Activated T-helper 17 cell treated with anti-CD3 and anti-CD28 coated beads, Interleukin-2, amount 50 U/mL, for 72 hours (primary cell): Measurements from ENCODE around the gene TMEM26. TPM values are rescaled to one million over a fixed set of nuclear protein-coding genes. Genes with fewer than 3 reads are reported as not detected.

Experiments
- ATAC-seq: fragments of 150-1000 bp; cut with Tn5 transposase; replicated peaks from 2 replicates; pipeline ENCODE4 v1.10.0; 2021; ENCODE audit warnings: mild to moderate bottlenecking, moderate library complexity
- H3K27ac Mint-ChIP-seq: one replicate; pipeline ENCODE4 v1.8.0; 2022; ENCODE audit warnings: mixed read lengths
- H3K27me3 Mint-ChIP-seq: one replicate; pipeline ENCODE4 v1.8.0; 2022; ENCODE audit warnings: mixed read lengths
- H3K36me3 Mint-ChIP-seq: one replicate; pipeline ENCODE4 v1.8.0; 2022; ENCODE audit warnings: low read depth, mild to moderate bottlenecking, mixed read lengths
- H3K4me1 Mint-ChIP-seq: one replicate; pipeline ENCODE4 v1.8.0; 2022; ENCODE audit warnings: mixed read lengths
- H3K4me3 Mint-ChIP-seq: one replicate; pipeline ENCODE4 v1.8.0; 2022; ENCODE audit warnings: mild to moderate bottlenecking, mixed read lengths
- H3K9me3 Mint-ChIP-seq: one replicate; pipeline ENCODE4 v1.8.0; 2022; ENCODE audit warnings: mixed read lengths
- total RNA-seq, 2 donors: library from RNA; stranded (reverse); gene quantifications; one replicate each; pipeline ENCODE4 v1.2.3, GENCODE V29; 2022

Gene TMEM26
- total RNA-seq, 2 donors from 2014 or later = not detected

- no peak for ATAC-seq
- Mint-ChIP-seq H3K9me3 (no peaks in the 10 kb centered on the region), H3K36me3 (no peaks in the 10 kb centered on the region), H3K27me3 (no peaks in the 10 kb centered on the region), H3K27ac (no peak overlapping the region), H3K4me1 (no peaks in the 10 kb centered on the region), H3K4me3 (no peak overlapping the region)
These were observed 14.0 kb downstream of the TMEM26 start for GRCh38 chr10:61439058-61439609.

- Mint-ChIP-seq H3K4me3 (no peak overlapping the region), H3K36me3 (no peaks in the 10 kb centered on the region)
These were observed 14.8 kb downstream of the TMEM26 start for GRCh38 chr10:61438141-61438988.

GRCh38 chr10:61423178-61423577, 30.0 kb downstream of the TMEM26 start:
- Mint-ChIP-seq H3K27me3 (no peaks in the 10 kb centered on the region), H3K27ac (no peak overlapping the region), H3K4me1 (no peaks in the 10 kb centered on the region), H3K9me3 (peaks cover 8% of the 10 kb centered on the region), H3K36me3 (no peaks in the 10 kb centered on the region), H3K4me3 (no peak overlapping the region)
- ATAC-seq = no peak

More at GRCh38 chr10:61438141-61438988, 14.8 kb downstream of the TMEM26 start:
- Mint-ChIP-seq H3K27me3 (no peaks in the 10 kb centered on the region), H3K4me1 (no peaks in the 10 kb centered on the region), H3K9me3 (no peaks in the 10 kb centered on the region), H3K27ac (no peak overlapping the region)
- ATAC-seq = no peak

GRCh38 chr10:61417661-61418060, 35.5 kb downstream of the TMEM26 start:
- ATAC-seq = no peak
- Mint-ChIP-seq H3K9me3 (peaks cover 8% of the 10 kb centered on the region), H3K36me3 (no peaks in the 10 kb centered on the region), H3K4me3 (no peak overlapping the region), H3K27ac (no peak overlapping the region), H3K27me3 (peaks cover 3% of the 10 kb centered on the region), H3K4me1 (no peaks in the 10 kb centered on the region)

GRCh38 chr10:61415824-61416223, 37.4 kb downstream of the TMEM26 start:
- H3K4me3 Mint-ChIP-seq = no peak overlapping the region
- H3K9me3 Mint-ChIP-seq = peaks cover 8% of the 10 kb centered on the region
- H3K27ac Mint-ChIP-seq = no peak overlapping the region
- H3K36me3 Mint-ChIP-seq = no peaks in the 10 kb centered on the region
- no peaks in the 10 kb centered on the region for H3K4me1 Mint-ChIP-seq
- ATAC-seq = no peak
- peaks cover 13% of the 10 kb centered on the region for H3K27me3 Mint-ChIP-seq

- peaks cover 17% of the 10 kb centered on the region for H3K27me3 Mint-ChIP-seq
- H3K4me3 Mint-ChIP-seq = no peak overlapping the region
- no peaks in the 10 kb centered on the region for H3K9me3 Mint-ChIP-seq
- ATAC-seq = no peak
- no peak overlapping the region for H3K27ac Mint-ChIP-seq
- no peaks in the 10 kb centered on the region for H3K4me1 Mint-ChIP-seq
- H3K36me3 Mint-ChIP-seq = no peaks in the 10 kb centered on the region
These were observed 41.5 kb downstream of the TMEM26 start for GRCh38 chr10:61411706-61412105.

- peaks cover 17% of the 10 kb centered on the region for H3K27me3 Mint-ChIP-seq
- no peaks in the 10 kb centered on the region for H3K9me3 Mint-ChIP-seq
- no peaks in the 10 kb centered on the region for H3K4me1 Mint-ChIP-seq
- H3K36me3 Mint-ChIP-seq = no peaks in the 10 kb centered on the region
- H3K27ac Mint-ChIP-seq = no peak overlapping the region
- no peak overlapping the region for H3K4me3 Mint-ChIP-seq
- ATAC-seq = no peak
These were observed 42.7 kb downstream of the TMEM26 start for GRCh38 chr10:61410353-61411070.

GRCh38 chr10:61409157-61409556, 44.0 kb downstream of the TMEM26 start:
- Mint-ChIP-seq H3K4me3 (no peak overlapping the region), H3K27me3 (peaks cover 13% of the 10 kb centered on the region), H3K27ac (no peak overlapping the region), H3K36me3 (no peaks in the 10 kb centered on the region), H3K4me1 (no peaks in the 10 kb centered on the region), H3K9me3 (no peaks in the 10 kb centered on the region)
- ATAC-seq = no peak

- Mint-ChIP-seq H3K4me1 (no peaks in the 10 kb centered on the region), H3K27ac (no peak overlapping the region), H3K9me3 (no peaks in the 10 kb centered on the region), H3K36me3 (no peaks in the 10 kb centered on the region), H3K4me3 (no peak overlapping the region), H3K27me3 (peaks cover 13% of the 10 kb centered on the region)
- no peak for ATAC-seq
These were observed 45.1 kb downstream of the TMEM26 start for GRCh38 chr10:61408105-61408504.

GRCh38 chr10:61406736-61407135, 46.4 kb downstream of the TMEM26 start:
- Mint-ChIP-seq H3K4me3 (no peak overlapping the region), H3K4me1 (no peaks in the 10 kb centered on the region), H3K27ac (no peak overlapping the region), H3K27me3 (peaks cover 5% of the 10 kb centered on the region), H3K36me3 (no peaks in the 10 kb centered on the region), H3K9me3 (no peaks in the 10 kb centered on the region)
- no peak for ATAC-seq

GRCh38 chr10:61406242-61406641, 46.9 kb downstream of the TMEM26 start:
- Mint-ChIP-seq H3K4me3 (no peak overlapping the region), H3K4me1 (no peaks in the 10 kb centered on the region), H3K27me3 (peaks cover 4% of the 10 kb centered on the region), H3K36me3 (no peaks in the 10 kb centered on the region), H3K9me3 (no peaks in the 10 kb centered on the region), H3K27ac (no peak overlapping the region)
- no peak for ATAC-seq

GRCh38 chr10:61404751-61405150, 48.4 kb downstream of the TMEM26 start:
- Mint-ChIP-seq H3K4me1 (no peaks in the 10 kb centered on the region), H3K36me3 (no peaks in the 10 kb centered on the region)

GRCh38 chr10:61400524-61400923, 52.7 kb downstream of the TMEM26 start:
- Mint-ChIP-seq H3K36me3 (no peaks in the 10 kb centered on the region), H3K27me3 (no peaks in the 10 kb centered on the region), H3K4me1 (peaks cover 7% of the 10 kb centered on the region), H3K9me3 (peaks cover 4% of the 10 kb centered on the region), H3K27ac (no peak overlapping the region), H3K4me3 (no peak overlapping the region)
- ATAC-seq = no peak

More at GRCh38 chr10:61404751-61405150, 48.4 kb downstream of the TMEM26 start:
- Mint-ChIP-seq H3K4me3 (no peak overlapping the region), H3K9me3 (no peaks in the 10 kb centered on the region), H3K27ac (no peak overlapping the region), H3K27me3 (no peaks in the 10 kb centered on the region)
- no peak for ATAC-seq

- Mint-ChIP-seq H3K36me3 (no peaks in the 10 kb centered on the region), H3K4me3 (no peak overlapping the region), H3K27ac (no peak overlapping the region), H3K9me3 (peaks cover 4% of the 10 kb centered on the region), H3K4me1 (peaks cover 7% of the 10 kb centered on the region), H3K27me3 (peaks cover 2% of the 10 kb centered on the region)
- ATAC-seq = no peak
These were observed 53.8 kb downstream of the TMEM26 start for GRCh38 chr10:61399406-61399805.
